Measurements from ENCODE around the gene NCOA7.
A peak's percentile ranks its signal among the peaks of the same experiment; 100 is the strongest.

The NCOA7 gene

GRCh38 chr6:125812394-125813292 lies 21.9 kb downstream of the NCOA7 start:
- TF ChIP-seq CTCF (IDR thresholded peaks at IDR 0.05; ENCODE audit: insufficient read depth, low read length, poor library complexity, severe bottlenecking) (no peak), EZH2phosphoT487 (conservative IDR thresholded peaks at IDR 0.05; ENCODE audit: low read length) (no peak)
- peaks cover 19% of the 10 kb centered on the region; the same call in 1 of the 2 replicates for H3F3A ChIP-seq (ENCODE audit: insufficient read depth)
- no peaks in the 10 kb centered on the region for H3K27me3 ChIP-seq (ENCODE audit: low read length)
- peaks cover 94% of the 10 kb centered on the region for H3K79me2 ChIP-seq (ENCODE audit: insufficient read depth, low read length)
- no peak overlapping the region for H2AFZ ChIP-seq (ENCODE audit: low read depth, low read length, severe bottlenecking)
- H3K9me2 ChIP-seq (replicated peaks; ENCODE audit: insufficient read depth, low read length): no peaks in the 10 kb centered on the region
- H3K9ac ChIP-seq (ENCODE audit: low read length): no peak overlapping the region
- peaks cover 26% of the 10 kb centered on the region for H3K36me3 ChIP-seq (ENCODE audit: low read length)
- H3K4me3 ChIP-seq (ENCODE audit: insufficient read depth, low read length, poor library complexity, severe bottlenecking): no peak overlapping the region
- H4K20me1 ChIP-seq (ENCODE audit: low read depth, low read length): peaks cover 4% of the 10 kb centered on the region; the same call in 1 of the 2 replicates
- no peaks in the 10 kb centered on the region for H3K9me3 ChIP-seq (ENCODE audit: insufficient read depth, low read length)
- no peak overlapping the region for H3K4me2 ChIP-seq (ENCODE audit: low read depth, low read length, poor library complexity, severe bottlenecking)
- peak overlapping the region; percentile 11; the same call in 1 of the 2 replicates for H3K27ac ChIP-seq (ENCODE audit: low read depth, low read length)

- Histone ChIP-seq H3K27ac (ENCODE audit: low read depth, low read length) (peak overlapping the region; percentile 37), H2AFZ (ENCODE audit: low read depth, low read length, severe bottlenecking) (no peak overlapping the region), H3F3A (ENCODE audit: insufficient read depth) (peaks cover 13% of the 10 kb centered on the region; the same call in 1 of the 2 replicates), H3K4me3 (ENCODE audit: insufficient read depth, low read length, poor library complexity, severe bottlenecking) (peak overlapping the region; percentile 14), H3K9me3 (ENCODE audit: insufficient read depth, low read length) (no peaks in the 10 kb centered on the region), H3K36me3 (ENCODE audit: low read length) (peaks cover 26% of the 10 kb centered on the region), H3K4me2 (ENCODE audit: low read depth, low read length, poor library complexity, severe bottlenecking) (peak overlapping the region; percentile 52), H3K79me2 (ENCODE audit: insufficient read depth, low read length) (peaks cover 94% of the 10 kb centered on the region), H3K9me2 (replicated peaks; ENCODE audit: insufficient read depth, low read length) (no peaks in the 10 kb centered on the region), H3K27me3 (ENCODE audit: low read length) (no peaks in the 10 kb centered on the region), H3K9ac (ENCODE audit: low read length) (0 out of 2 replicates have a peak overlapping the region, but pooled peaks have one; percentile 8), H4K20me1 (ENCODE audit: low read depth, low read length) (peaks cover 4% of the 10 kb centered on the region; the same call in 1 of the 2 replicates)
- TF ChIP-seq EZH2phosphoT487 (conservative IDR thresholded peaks at IDR 0.05; ENCODE audit: low read length): no peak
- no peak for TF ChIP-seq CTCF (IDR thresholded peaks at IDR 0.05; ENCODE audit: insufficient read depth, low read length, poor library complexity, severe bottlenecking)
These were observed 23.7 kb downstream of the NCOA7 start for GRCh38 chr6:125814481-125814880.

- Histone ChIP-seq H3F3A (ENCODE audit: insufficient read depth) (peaks cover 10% of the 10 kb centered on the region; the same call in 1 of the 2 replicates), H3K4me2 (ENCODE audit: low read depth, low read length, poor library complexity, severe bottlenecking) (peak overlapping the region; percentile 52), H3K9me2 (replicated peaks; ENCODE audit: insufficient read depth, low read length) (no peaks in the 10 kb centered on the region), H3K79me2 (ENCODE audit: insufficient read depth, low read length) (peaks cover 94% of the 10 kb centered on the region), H3K27ac (ENCODE audit: low read depth, low read length) (peak overlapping the region; percentile 37; the same call in 1 of the 2 replicates), H3K9ac (ENCODE audit: low read length) (no peak overlapping the region), H2AFZ (ENCODE audit: low read depth, low read length, severe bottlenecking) (no peak overlapping the region), H3K9me3 (ENCODE audit: insufficient read depth, low read length) (no peaks in the 10 kb centered on the region), H3K36me3 (ENCODE audit: low read length) (peaks cover 26% of the 10 kb centered on the region), H4K20me1 (ENCODE audit: low read depth, low read length) (0 out of 2 replicates have a peak, but pooled peaks cover 4% of the 10 kb centered on the region), H3K4me3 (ENCODE audit: insufficient read depth, low read length, poor library complexity, severe bottlenecking) (no peak overlapping the region), H3K27me3 (ENCODE audit: low read length) (no peaks in the 10 kb centered on the region)
- TF ChIP-seq CTCF (IDR thresholded peaks at IDR 0.05; ENCODE audit: insufficient read depth, low read length, poor library complexity, severe bottlenecking): no peak
- TF ChIP-seq EZH2phosphoT487 (conservative IDR thresholded peaks at IDR 0.05; ENCODE audit: low read length): no peak
These were observed 24.5 kb downstream of the NCOA7 start for GRCh38 chr6:125815080-125815910.

Measured in SU-DHL-6 (cell line).